ENCODE measurements around the gene POTEG.
"Not testable (repeated sequence)": the region's sequence is repeated elsewhere in the genome, so short reads cannot be mapped to it uniquely, and the experiment has no call there.

Gene POTEG

GRCh38 chr14:19434241-19434640 lies at the start of gene POTEG:
Gene POTEG (minus strand): TSS chr14:19434341. CDS start chr14:19434289, 52 bp downstream.
- H3K36me3 Mint-ChIP-seq (ENCODE audit: low read depth); intact Hi-C loops (cut with micrococcal nuclease); H3K9me3 Mint-ChIP-seq; H3K4me3 Mint-ChIP-seq; H3K4me1 Mint-ChIP-seq (ENCODE audit: low read depth); H3K27me3 Mint-ChIP-seq; H3K27ac Mint-ChIP-seq: not testable (repeated sequence)

GRCh38 chr14:19482093-19482492 lies 48.0 kb upstream of the POTEG start:
- H3K4me1 Mint-ChIP-seq (ENCODE audit: low read depth); H3K4me3 Mint-ChIP-seq; H3K27me3 Mint-ChIP-seq; intact Hi-C loops (cut with micrococcal nuclease); H3K27ac Mint-ChIP-seq; H3K36me3 Mint-ChIP-seq (ENCODE audit: low read depth): not testable (repeated sequence)
- peaks cover 17% of the 10 kb centered on the region for H3K9me3 Mint-ChIP-seq

- H3K27me3 Mint-ChIP-seq; H3K4me3 Mint-ChIP-seq; H3K27ac Mint-ChIP-seq; H3K36me3 Mint-ChIP-seq (ENCODE audit: low read depth); H3K4me1 Mint-ChIP-seq (ENCODE audit: low read depth); intact Hi-C loops (cut with micrococcal nuclease): not testable (repeated sequence)
- peaks cover 17% of the 10 kb centered on the region for H3K9me3 Mint-ChIP-seq
Observed at GRCh38 chr14:19481421-19481820, 47.3 kb upstream of the POTEG start.

- H3K4me3 Mint-ChIP-seq; intact Hi-C loops (cut with micrococcal nuclease); H3K27me3 Mint-ChIP-seq; H3K27ac Mint-ChIP-seq; H3K36me3 Mint-ChIP-seq (ENCODE audit: low read depth); H3K4me1 Mint-ChIP-seq (ENCODE audit: low read depth): not testable (repeated sequence)
- peaks cover 15% of the 10 kb centered on the region for H3K9me3 Mint-ChIP-seq
Observed at GRCh38 chr14:19480491-19480890, 46.4 kb upstream of the POTEG start.

GRCh38 chr14:19445761-19446160 lies 11.6 kb upstream of the POTEG start:
- H3K27me3 Mint-ChIP-seq; H3K27ac Mint-ChIP-seq; H3K9me3 Mint-ChIP-seq; H3K4me3 Mint-ChIP-seq; H3K4me1 Mint-ChIP-seq (ENCODE audit: low read depth); intact Hi-C loops (cut with micrococcal nuclease); H3K36me3 Mint-ChIP-seq (ENCODE audit: low read depth): not testable (repeated sequence)

- H3K36me3 Mint-ChIP-seq (ENCODE audit: low read depth); H3K9me3 Mint-ChIP-seq; H3K27me3 Mint-ChIP-seq; H3K4me3 Mint-ChIP-seq; intact Hi-C loops (cut with micrococcal nuclease); H3K4me1 Mint-ChIP-seq (ENCODE audit: low read depth); H3K27ac Mint-ChIP-seq: not testable (repeated sequence)
Observed at GRCh38 chr14:19439826-19440225, 5.7 kb upstream of the POTEG start.

GRCh38 chr14:19439219-19439618 lies 5.1 kb upstream of the POTEG start:
- H3K36me3 Mint-ChIP-seq (ENCODE audit: low read depth); H3K4me3 Mint-ChIP-seq; H3K4me1 Mint-ChIP-seq (ENCODE audit: low read depth); H3K9me3 Mint-ChIP-seq; H3K27ac Mint-ChIP-seq; H3K27me3 Mint-ChIP-seq; intact Hi-C loops (cut with micrococcal nuclease): not testable (repeated sequence)

- intact Hi-C loops (cut with micrococcal nuclease); H3K36me3 Mint-ChIP-seq (ENCODE audit: low read depth); H3K27ac Mint-ChIP-seq; H3K9me3 Mint-ChIP-seq; H3K4me1 Mint-ChIP-seq (ENCODE audit: low read depth); H3K4me3 Mint-ChIP-seq; H3K27me3 Mint-ChIP-seq: not testable (repeated sequence)
Observed at GRCh38 chr14:19437126-19437443, 2.9 kb upstream of the POTEG start.

- H3K4me1 Mint-ChIP-seq (ENCODE audit: low read depth); intact Hi-C loops (cut with micrococcal nuclease); H3K36me3 Mint-ChIP-seq (ENCODE audit: low read depth); H3K9me3 Mint-ChIP-seq; H3K4me3 Mint-ChIP-seq; H3K27ac Mint-ChIP-seq; H3K27me3 Mint-ChIP-seq: not testable (repeated sequence)
Observed at GRCh38 chr14:19436311-19437125, 2.4 kb upstream of the POTEG start.

GRCh38 chr14:19435852-19436251 lies 1.7 kb upstream of the POTEG start:
- H3K36me3 Mint-ChIP-seq (ENCODE audit: low read depth); H3K9me3 Mint-ChIP-seq; intact Hi-C loops (cut with micrococcal nuclease); H3K4me1 Mint-ChIP-seq (ENCODE audit: low read depth); H3K27me3 Mint-ChIP-seq; H3K27ac Mint-ChIP-seq; H3K4me3 Mint-ChIP-seq: not testable (repeated sequence)

- H3K4me3 Mint-ChIP-seq; H3K36me3 Mint-ChIP-seq (ENCODE audit: low read depth); H3K27me3 Mint-ChIP-seq; H3K9me3 Mint-ChIP-seq; H3K4me1 Mint-ChIP-seq (ENCODE audit: low read depth); H3K27ac Mint-ChIP-seq; intact Hi-C loops (cut with micrococcal nuclease): not testable (repeated sequence)
Observed at GRCh38 chr14:19434891-19435290, 750 bp upstream of the POTEG start.

GRCh38 chr14:19433765-19434164 lies 376 bp downstream of the POTEG start:
- intact Hi-C loops (cut with micrococcal nuclease); H3K4me3 Mint-ChIP-seq; H3K36me3 Mint-ChIP-seq (ENCODE audit: low read depth); H3K4me1 Mint-ChIP-seq (ENCODE audit: low read depth); H3K9me3 Mint-ChIP-seq; H3K27ac Mint-ChIP-seq; H3K27me3 Mint-ChIP-seq: not testable (repeated sequence)

- H3K4me3 Mint-ChIP-seq; H3K27ac Mint-ChIP-seq; H3K9me3 Mint-ChIP-seq; H3K4me1 Mint-ChIP-seq (ENCODE audit: low read depth); intact Hi-C loops (cut with micrococcal nuclease); H3K36me3 Mint-ChIP-seq (ENCODE audit: low read depth); H3K27me3 Mint-ChIP-seq: not testable (repeated sequence)
Observed at GRCh38 chr14:19408519-19408918, 25.6 kb downstream of the POTEG start.

GRCh38 chr14:19402097-19402496 lies 32.0 kb downstream of the POTEG start:
- H3K4me3 Mint-ChIP-seq; H3K36me3 Mint-ChIP-seq (ENCODE audit: low read depth); intact Hi-C loops (cut with micrococcal nuclease); H3K27me3 Mint-ChIP-seq; H3K9me3 Mint-ChIP-seq; H3K27ac Mint-ChIP-seq; H3K4me1 Mint-ChIP-seq (ENCODE audit: low read depth): not testable (repeated sequence)

- H3K4me3 Mint-ChIP-seq; H3K36me3 Mint-ChIP-seq (ENCODE audit: low read depth); H3K27me3 Mint-ChIP-seq; H3K4me1 Mint-ChIP-seq (ENCODE audit: low read depth); H3K9me3 Mint-ChIP-seq; intact Hi-C loops (cut with micrococcal nuclease); H3K27ac Mint-ChIP-seq: not testable (repeated sequence)
Observed at GRCh38 chr14:19394727-19395126, 39.4 kb downstream of the POTEG start.
